GM06990 (cell line): ENCODE results near the gene RRAS2.

Source experiments
- DNase-seq: peaks from one replicate; pipeline ENCODE4 v3.0.0-alpha.2; 2011; ENCODE audit not compliant: insufficient read length; ENCODE audit errors: extremely low read depth
- H3K27me3 ChIP-seq: replicated peaks from 2 replicates; pipeline ENCODE4 v1.6.0; 2011; ENCODE audit warnings: low read length; ENCODE audit not compliant: control insufficient read depth, insufficient read depth
- H3K36me3 ChIP-seq: 2 replicates; pipeline ENCODE4 v1.5.1; 2011; ENCODE audit warnings: low read length; ENCODE audit not compliant: control insufficient read depth, insufficient read depth
- H3K4me3 ChIP-seq: replicated peaks from 2 replicates; pipeline ENCODE4 v1.5.1; 2011; ENCODE audit warnings: low read depth, mild to moderate bottlenecking, control low read depth, low read length
- CTCF ChIP-seq: IDR thresholded peaks from 2 replicates; pipeline ENCODE4 v1.5.1; 2011; ENCODE audit warnings: low read length, control low read depth, mild to moderate bottlenecking, inconsistent platforms; ENCODE audit not compliant: insufficient read depth, poor library complexity, severe bottlenecking

The RRAS2 gene

GRCh38 chr11:14308114-14308896 is 50.7 kb downstream of the RRAS2 start:
- H3K36me3 ChIP-seq, result no peaks in the 10 kb centered on the region
- peak; percentile 68 for TF ChIP-seq CTCF
- H3K27me3 ChIP-seq, result no peaks in the 10 kb centered on the region
- no peak for DNase-seq
- H3K4me3 ChIP-seq, result no peak overlapping the region; the same call in 1 of the 2 replicates

GRCh38 chr11:14306481-14306880 is 52.5 kb downstream of the RRAS2 start:
- peak; percentile 37 for TF ChIP-seq CTCF
- Histone ChIP-seq H3K36me3 (no peaks in the 10 kb centered on the region), H3K27me3 (no peaks in the 10 kb centered on the region), H3K4me3 (no peak overlapping the region)
- no peak for DNase-seq

GRCh38 chr11:14305649-14306048 is 53.3 kb downstream of the RRAS2 start:
- TF ChIP-seq CTCF, result no peak
- Histone ChIP-seq H3K27me3 (no peaks in the 10 kb centered on the region), H3K36me3 (no peaks in the 10 kb centered on the region), H3K4me3 (no peak overlapping the region)
- DNase-seq, result no peak

DNA sequence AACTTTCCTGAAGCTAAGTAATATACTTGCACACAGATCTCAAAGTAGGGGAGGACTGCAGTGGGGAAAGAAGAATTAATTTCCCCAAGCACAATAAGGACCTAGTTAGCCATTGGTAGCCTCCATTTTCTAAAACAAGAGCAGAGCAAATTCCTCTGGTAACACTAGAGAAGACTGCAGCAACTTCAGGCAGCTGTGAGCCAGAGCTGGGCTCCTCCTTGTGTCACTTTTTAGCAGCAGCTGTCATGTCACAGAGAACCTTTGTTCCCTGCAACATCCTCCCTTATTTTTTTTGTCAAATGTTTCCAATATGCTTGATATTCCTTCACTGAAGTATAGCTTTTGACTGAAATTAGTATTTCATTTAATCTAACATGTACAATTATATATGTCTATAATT is 54.4 kb downstream of the RRAS2 start:
- no peak overlapping the region for H3K4me3 ChIP-seq
- no peak for DNase-seq
- no peak for TF ChIP-seq CTCF

DNA sequence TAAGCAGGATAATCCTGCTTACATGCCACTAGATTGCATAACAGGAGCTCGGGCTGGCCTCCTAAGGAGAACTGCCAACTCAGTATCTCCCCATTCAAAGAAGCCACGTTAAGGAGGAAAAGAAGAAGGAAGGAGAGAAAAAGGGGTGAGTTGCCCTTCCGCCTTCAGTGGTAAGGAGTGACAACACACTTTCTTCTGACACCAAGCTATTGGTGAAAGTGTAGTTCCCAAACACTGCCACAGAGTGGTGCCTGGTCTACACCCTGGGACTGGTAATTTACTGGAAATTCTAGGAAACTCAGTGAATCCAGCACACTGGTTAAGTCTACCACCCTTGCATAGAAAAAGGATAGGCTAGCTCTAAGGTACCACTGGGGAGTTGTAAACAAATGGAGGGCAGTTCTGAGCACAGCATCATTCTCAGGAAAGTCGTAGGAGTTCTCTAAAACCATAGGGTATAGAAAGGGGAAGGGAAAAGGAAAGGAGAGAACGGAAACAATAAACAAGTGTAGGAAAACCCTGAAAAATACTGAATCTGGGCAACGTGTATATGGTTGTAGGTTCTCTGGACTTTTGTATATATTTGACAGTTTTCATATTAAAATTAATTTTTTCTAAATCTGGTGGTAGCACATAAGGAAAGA is 58.2 kb downstream of the RRAS2 start:
- H3K36me3 ChIP-seq, result no peaks in the 10 kb centered on the region
- H3K27me3 ChIP-seq, result no peaks in the 10 kb centered on the region
- no peak for DNase-seq
- TF ChIP-seq CTCF, result peak; percentile 68
- H3K4me3 ChIP-seq, result no peak overlapping the region

More for the DNA sequence above, 54.4 kb downstream of the RRAS2 start:
- Histone ChIP-seq H3K36me3 (no peaks in the 10 kb centered on the region), H3K27me3 (no peaks in the 10 kb centered on the region)
